Measurements from ENCODE around the gene PTPRT.
A peak's percentile ranks its signal among the peaks of the same experiment; 100 is the strongest.

Gene PTPRT

DNA sequence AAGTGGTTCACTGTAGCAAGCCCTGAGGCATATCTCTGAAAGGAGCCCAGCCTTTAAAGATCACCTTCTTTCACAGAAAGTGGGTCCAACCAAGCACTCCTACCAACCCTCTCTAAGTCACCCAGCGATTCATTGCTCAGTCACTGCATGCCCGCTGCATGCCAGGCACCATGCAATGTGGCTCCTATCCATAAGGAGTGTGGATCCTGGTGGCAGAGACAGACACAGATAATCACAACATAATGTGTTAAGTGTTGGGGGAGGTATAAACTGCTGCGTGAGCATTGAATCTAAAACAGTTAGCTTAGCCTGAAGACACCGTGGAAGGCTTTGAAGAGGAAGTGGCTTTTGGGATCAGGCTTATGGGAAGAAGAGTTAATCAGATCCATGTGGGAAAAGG is 659.5 kb downstream of the PTPRT start:
- DNase-seq = no peak

DNA sequence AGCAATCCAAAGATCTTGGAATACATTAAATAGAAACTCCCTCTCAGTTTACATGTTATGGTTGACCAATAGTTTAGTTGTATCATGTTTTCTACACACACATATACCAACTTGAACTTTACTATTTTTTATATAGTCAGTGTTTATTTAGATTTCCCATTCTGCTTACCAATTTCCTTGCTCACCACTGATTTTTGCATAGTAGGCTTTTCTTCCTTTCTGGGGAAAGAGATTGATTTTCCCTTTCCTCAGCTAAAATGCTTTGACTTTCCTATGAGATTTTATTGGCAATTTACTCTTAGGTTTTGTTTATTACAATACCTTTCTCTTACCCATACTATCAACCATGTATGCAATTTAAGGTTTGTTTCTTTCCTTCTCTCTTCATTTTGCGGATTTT is 665.6 kb downstream of the PTPRT start:
- DNase-seq = no peak

DNA sequence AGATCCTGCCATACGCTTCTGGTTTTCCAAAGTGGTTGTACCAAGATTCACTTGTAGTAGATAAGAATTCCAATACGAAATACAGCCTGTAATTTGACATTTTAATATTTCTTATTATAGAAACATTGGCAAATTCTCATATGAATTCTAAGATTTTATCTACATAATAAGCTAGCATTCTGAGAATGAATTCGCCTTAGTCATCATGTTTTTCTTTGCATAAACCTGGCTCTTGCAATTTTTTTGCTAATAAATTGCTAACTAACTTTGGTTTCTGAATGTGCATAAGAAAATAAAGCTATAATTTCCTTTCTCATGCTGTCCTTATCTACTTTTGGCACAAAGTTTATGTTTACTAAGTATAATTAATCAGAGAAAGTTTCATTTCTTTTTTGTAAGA is 673.0 kb downstream of the PTPRT start:
- no peak for DNase-seq

DNA sequence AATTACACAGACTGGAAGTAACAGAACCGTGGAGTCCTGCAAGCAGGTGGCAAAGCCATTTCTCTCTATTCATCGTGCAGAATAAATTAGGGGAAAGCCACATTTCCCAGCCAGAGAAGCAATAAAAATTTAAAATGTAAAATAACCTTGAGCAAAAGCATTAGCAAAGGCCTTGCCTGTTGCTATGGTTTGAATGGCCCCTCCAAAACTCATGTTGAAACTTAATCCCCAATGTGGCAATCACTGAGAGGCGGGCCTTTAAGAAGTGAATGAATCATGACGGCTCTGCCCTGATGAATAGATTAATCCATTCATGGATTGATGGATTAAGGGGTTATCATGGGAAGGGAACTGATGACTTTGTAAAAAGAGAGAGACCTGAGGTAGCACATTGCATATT is 679.0 kb downstream of the PTPRT start:
- no peak for DNase-seq

DNA sequence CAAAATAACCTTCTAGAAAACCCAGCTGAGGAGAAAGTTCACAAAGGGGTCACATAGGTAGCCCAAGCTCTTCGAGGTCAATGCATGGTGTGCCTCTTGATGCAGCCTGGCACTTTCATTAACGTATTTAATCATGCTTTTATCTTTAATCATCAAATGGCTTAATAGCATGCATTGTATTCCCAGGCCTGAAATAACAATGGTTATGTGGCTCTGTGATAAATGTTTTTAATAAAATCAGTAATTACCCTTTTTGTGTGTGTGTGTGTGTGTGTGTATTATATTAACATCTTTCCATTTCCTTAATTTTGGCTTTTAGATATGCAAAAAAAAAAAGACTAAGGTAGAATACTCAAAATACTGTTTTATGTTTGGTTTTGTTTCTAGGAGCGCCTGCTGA is 681.8 kb downstream of the PTPRT start:
- no peak for DNase-seq

DNA sequence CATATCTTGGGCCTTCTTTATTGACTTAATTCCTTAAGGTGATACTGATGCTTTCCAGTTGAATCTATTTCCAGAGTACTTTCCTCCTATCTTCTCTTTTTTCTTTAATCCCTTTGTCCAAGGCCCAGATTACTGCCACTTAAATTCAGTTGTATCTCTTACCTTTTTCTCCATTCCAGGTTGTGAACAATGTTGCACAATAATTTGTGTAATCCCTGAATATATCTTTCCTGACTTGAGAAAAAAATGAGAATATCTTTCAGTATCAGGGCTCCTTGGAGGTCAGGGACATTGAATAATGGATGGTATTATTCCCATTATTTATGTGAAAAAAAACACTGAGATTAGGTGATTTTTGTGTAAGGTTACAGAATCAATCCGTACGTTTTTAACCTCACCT is 683.3 kb downstream of the PTPRT start:
- no peak for DNase-seq

DNA sequence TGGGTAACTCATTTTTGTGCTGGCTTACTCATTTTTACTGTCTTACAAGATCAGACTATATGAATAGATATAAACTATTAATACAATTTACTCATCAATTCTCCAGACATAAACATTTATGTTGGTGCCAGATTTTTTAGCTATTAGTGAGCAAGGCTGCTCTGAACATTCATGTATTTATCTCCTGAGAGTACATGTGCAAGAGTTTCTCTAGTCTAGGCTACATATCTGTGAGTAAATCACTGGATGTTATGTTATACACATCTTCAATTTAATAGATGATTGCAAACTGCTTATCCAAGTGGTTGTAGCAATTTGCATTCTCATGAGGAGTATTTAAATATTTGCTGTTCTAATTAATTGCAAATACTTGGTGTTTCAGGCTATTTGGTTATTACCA is 687.1 kb downstream of the PTPRT start:
- no peak for DNase-seq

DNA sequence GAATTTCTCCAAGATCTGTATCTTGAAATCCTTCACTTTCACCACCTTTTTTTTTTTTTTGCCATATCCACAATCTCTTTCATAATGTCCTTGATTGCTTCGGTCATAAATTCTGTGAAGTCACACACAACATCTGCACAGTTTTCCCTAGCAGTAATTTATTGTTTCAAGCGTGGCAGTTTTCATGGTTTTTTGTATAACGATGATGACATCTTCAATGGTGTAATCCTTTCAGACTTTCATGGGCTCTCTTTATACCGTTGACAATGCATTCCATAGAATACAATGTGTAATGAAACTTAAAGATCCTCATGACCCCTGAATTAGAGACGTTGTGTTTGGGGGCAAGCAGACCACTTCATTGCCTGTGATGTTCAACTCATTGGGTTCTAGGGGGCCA is 693.1 kb downstream of the PTPRT start:
- no peak for DNase-seq

DNA sequence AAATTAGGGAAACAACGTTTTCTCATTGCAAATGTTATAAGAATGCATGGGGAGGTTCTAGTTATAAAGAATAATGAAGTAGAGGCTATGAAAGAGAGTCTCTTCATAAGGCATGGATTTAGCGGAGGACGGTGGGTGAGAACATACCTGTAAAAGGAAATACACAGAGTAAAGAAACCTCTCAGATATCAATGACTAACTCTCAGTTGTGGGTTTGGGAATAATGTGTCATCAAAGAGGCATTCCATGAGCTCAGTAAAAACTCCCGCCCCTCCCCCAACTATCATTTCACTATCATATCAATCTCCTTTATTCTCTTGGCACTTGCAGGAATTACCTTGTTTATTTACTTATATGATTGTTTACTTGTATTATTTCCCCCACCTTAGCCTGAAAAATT is 695.4 kb downstream of the PTPRT start:
- no peak for DNase-seq

DNA sequence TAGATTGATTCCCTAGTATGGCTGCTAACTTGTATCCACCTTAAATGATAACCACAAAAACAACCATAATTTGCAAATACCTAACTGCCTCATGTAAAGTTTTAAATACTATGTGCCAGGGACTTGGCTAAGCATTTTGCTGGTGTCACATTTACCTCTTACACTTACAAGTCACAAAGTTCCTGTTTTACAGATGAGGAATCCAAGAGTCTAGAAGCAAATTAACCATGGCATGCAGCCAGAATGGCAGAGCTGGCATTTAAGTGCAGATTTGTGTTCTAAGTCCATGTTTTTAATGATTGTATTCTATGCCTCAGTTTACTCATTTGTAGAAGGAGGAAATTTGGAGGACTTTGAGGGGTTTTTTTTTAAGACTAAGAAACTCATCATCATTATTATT is 696.7 kb downstream of the PTPRT start:
- no peak for DNase-seq

DNA sequence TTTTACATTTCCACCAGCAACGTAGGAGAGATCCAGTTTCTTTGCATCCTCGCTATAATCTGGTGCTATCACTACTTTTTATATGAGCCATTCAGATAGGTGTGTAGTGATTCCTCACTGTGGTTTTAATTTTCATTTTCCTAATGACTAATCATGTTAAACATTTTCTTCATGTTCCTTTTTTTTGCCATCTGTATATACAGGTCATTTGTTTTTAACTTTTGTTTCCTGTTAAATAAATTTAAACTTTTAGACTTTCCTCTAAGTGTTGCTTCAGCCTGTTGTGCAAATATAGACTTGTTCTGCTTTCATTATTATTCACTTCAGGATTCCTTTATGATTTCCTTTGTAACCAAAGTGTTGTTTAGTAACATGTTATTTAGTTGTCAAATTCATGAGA is 697.4 kb downstream of the PTPRT start:
- no peak for DNase-seq

DNA sequence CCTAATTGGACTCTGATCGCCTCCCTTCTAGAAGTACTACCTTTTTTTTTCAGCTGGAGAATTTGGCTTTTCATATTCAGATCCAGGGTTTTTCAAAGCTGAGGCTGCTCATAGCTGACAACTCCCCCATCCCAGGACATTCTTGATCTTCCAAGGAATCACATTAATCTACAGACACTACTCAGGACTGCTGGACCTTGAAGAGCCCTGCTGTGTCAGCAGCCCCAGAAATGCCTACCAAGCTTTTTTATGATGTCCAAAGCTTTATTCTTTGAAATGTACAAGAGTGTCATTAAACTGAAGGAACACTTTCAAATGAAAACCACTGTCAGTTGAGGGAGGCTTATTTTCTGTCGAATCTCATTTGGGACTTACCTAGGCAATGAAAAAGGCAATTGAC is 704.1 kb downstream of the PTPRT start:
- no peak for DNase-seq

DNA sequence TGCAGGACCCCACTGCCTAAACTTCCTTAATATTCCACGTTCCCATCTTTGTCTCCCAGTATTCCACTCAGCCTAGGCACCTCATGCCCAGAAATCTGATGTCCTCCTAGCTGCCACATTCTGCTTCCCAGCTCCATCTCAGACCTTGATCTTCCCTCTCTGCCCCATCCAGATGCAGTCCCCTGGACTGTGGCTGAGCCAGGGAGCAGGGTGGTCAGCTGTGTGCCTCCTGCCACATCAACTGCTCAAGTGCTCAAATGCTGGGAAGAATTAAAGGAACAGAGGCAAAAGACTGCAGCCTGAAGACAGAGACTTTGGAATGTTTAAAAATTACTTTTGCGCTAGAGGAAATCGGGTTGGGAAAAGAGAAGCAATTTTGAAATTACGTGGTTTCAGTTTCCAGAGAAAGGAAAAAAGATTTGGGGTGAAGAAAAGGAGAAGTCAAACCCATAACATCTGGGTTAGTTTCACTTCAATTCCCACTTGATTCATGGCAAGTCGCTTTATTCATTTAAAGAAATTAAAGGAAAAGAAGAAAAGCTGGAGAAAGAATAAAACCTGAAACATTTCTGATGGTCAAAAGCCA is 704.8 kb downstream of the PTPRT start:
- DNase-seq = peak in 1 of 2 donors; percentile 17

DNA sequence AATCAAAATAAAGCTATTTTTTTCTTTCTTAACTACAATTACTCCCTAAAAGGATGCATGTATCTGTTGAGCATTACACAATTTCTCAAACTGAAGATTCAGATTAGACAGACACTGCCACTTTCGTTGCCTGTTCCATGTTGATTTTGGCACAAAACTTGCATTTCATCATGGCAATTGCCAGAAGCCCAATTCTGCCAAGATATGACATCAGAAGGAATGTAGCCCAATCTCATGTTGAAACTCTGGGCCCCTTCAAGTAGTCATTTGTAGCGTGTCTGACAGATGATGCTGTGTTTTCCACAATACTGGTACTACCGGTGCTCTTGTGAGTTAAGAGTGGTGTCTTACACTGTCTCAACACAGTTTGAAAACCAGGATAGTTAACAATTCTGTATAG is 705.4 kb downstream of the PTPRT start:
- no peak for DNase-seq

DNA sequence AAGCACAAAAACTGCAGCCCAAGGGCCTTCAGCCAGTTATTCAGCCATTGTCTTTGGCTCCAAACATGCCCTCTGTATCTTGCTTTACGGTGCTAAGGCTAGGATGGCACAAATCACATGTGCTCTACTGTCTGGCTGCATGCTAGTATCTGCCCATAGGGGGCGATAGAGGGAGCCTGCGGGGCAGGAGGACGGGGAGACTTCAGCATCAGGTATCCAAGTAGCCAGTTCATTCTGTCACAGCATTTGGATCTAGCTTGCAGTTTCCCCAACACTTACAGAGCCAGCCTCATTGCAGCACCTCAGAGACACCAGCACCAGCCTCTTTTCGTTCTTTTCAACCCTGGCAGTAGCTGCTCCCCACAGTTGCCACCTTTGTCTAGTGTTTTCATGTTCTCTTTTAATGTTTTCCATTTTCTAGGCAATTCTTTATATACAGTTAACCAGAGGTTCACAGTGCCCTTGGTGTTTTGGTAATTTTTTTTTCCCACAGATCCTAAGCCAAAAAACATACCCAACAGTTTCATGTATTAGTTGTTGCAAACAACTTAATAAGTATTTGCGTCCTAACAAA is 705.9 kb downstream of the PTPRT start:
- no peak for DNase-seq

DNA sequence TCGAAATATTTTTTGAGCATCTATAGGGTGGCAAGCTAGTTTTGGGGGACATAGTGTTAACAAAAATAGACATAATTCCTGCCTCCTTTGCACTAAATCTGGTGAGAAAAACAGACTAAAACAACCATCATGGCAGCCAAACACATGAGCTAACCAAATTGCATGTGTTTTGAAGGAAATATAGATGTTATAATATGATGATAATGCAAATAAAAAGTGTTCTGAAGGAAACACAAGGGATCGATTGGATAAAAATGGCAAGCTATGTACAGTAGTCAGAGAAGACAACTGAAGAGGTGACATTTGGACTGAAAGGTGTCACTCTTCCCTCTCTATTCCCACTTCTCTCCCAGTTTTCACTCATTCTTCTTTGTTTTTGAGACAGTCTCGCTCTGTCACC is 706.9 kb downstream of the PTPRT start:
- no peak for DNase-seq

DNA sequence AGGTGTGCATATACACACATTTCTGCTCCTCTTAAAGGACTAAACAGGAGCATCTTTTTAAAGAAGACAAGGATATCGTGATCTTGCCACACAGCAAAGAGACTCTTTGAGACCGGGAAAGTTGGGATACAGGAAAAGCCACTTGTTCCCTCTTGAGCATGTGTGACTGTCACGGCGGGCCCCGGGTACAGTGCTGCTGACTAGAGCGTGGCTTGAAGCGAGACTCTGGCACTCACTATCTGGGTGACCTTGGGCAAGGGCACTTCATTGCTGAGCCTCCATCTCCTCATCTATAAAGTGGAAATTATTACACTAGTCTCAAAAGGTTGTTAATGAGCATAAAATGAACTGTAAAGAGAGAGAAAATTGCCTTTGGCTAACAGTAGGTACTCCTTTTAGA is 713.9 kb downstream of the PTPRT start:
- DNase-seq = no peak

DNA sequence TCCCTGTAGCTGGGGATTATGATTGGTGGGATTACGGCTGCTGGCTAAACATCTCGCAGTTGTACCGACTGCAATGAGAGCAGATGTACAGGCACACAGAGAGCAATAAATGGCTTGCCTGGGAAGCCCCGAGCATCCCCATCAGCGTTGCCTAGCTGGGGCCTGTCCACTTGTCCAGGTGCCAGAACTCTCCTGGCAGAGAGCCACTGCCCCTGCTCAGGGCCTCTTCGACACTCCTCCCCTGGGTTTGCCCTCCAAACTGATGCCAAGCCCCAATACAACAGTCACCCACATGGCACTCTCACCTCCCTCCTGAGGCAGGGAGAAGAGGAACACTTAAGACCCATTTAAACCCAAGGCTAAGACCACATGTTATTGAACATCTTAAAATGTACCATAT is 715.1 kb downstream of the PTPRT start:
- no peak for DNase-seq

DNA sequence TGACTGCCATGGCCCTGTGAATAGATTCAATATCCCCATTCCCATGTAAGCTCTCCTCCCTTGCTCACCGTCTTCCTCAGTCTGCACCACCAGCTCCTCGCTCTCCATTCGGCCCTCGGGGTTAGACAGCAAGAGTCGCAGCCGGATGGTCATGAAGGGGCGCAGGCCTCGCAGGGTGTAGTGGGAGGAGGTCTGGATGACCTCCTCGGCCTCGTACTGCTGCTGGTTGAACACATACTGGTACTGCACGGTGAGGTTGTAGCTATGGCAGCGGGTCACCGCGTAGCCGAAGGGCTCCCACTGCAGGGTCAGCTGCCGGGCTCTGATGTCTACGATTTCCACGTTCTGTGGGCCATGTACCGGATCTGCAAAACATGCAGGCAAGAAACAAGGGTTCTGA is 717.5 kb downstream of the PTPRT start:
- no peak for DNase-seq

DNA sequence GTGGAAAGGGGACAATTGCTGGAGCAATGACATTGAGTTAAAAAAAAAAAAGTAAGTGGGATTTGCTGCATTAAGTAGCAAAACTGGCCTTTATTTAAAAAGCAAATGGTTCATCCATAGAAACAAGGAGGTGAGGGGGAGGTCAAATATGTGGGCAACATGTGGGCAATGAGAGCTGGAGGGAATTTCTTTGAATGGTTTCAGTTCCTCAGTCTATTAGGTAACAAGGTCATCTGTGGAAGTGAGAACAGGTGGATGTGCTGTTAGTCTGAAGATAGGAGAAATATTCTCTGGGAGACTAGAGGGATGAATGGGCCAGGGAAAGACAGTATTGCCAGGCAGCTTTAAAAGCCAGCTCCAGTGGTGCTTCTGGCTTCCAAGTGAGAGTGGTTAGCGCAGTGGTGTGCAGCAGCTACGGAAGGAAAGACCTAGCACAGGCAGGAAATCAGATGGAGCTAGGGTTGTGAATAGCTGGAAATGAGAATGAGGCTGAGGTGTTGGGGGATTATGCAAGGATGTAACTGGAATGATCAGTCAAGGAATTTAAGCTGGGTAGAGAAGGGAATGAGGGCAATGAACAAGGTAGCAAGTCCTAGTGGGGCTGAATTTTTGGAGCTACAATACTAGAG is 727.6 kb downstream of the PTPRT start:
- DNase-seq = no peak

DNA sequence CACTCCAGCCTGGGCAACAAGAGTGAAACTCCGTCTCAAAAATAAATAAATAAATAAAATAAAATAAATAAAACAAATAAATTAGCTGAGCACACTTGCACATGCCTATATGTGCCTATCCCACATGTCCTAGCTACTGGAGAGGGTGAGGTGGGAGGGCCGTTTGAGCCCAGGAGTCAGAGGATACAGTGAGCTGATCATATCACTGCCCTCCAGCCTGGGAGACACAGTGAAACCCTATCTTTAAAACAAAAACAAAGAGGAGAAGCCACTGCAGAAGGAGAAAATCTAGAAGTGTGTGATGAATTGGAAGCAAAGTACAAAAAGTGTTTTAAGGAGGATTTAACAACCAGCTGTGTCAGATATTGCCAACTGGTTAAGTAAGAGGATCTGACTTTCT is 728.4 kb downstream of the PTPRT start:
- no peak for DNase-seq

DNA sequence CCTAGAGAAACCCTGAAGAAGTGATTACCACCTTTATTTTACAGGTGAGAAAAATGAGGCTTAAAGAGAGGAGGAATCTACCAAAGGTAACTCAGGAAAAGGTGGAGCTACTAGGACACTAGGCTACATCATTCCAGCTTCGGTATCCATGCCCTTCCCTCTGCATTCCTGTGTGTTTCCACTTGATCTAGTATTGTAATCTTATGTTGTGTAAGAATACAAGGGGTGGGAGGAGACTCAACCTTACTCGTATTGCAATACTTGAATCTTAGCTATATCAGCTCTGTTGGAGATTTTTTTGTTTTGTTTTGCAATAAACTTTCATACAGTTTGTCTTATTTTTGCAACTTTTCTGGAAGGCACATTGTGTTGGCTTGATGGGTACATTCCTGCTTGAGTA is 742.4 kb downstream of the PTPRT start:
- DNase-seq = no peak

DNA sequence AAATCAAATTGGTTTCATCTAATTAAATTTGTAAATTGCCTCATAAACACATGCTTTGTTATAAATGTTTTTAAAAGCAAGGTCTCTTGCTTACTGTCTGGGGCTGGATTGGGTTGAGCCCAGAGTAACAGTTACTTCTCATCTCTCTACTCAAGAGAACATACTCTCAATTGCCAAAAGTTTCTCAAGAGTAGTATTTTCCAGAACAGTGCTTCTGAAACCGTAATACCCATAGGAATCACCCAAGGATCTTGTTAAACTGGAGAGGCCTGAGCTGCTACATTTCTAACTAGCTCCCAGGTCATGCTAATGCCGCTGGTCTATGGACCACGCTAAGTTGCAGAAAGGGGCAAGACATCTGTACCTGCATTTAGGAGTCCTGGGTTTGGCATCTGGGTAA is 744.9 kb downstream of the PTPRT start:
- no peak for DNase-seq

DNA sequence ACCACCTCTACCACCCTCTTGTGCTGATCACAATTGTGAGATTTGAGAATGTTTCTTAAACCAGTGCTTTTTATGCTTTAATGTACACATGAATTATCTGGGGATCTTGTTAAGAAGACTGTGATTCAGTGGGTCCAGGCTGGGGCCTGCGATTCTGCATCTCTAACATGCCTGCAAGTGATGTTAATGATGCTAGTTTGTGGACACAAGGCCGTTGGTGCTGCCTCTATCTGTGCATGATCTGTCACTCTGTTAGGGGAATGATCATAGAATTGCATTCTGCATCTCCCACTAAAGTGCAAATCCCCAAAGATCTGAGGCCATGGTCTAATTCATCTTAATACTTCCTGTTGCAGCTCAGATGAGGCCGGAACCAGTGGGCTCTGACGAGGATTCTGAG is 746.5 kb downstream of the PTPRT start:
- no peak for DNase-seq

DNA sequence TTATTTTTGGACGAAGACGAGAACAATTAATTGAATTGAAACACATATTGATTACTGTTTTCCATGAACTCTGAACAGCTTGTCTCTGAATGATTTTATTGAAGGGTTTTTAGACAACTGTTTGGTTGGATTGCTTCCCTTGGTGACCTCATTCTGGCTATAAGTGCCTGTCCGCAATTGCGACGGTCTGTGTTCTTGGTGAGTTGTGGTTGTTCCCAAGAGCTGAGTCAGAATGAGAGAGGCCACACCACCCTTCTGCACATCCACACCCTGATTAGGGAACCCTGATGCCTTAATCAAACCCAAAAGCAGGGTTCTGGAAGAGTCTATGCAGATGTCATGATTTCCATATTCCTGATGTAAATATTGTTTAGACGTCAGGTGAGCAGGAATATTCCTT is 747.0 kb downstream of the PTPRT start:
- no peak for DNase-seq

All from hippocampal formation (tissue), 2 donors.